GM23248 (cell line): ENCODE measurements around the gene SNIP1. TPM values are rescaled to one million over a fixed set of nuclear protein-coding genes. Genes with fewer than 3 reads are reported as not detected.

ENCODE experiments used
- DNase-seq: peaks from one replicate; pipeline ENCODE4 v3.0.0-alpha.2; 2015
- H2AFZ ChIP-seq: fragments of 200-600 bp; sonication (generic); 2 replicates; pipeline ENCODE4 v1.6.1; 2016; ENCODE audit warnings: antibody characterized with exemption
- H3F3A ChIP-seq: fragments of 200-600 bp; sonication (generic); 2 replicates; pipeline ENCODE4 v1.6.1; 2016; ENCODE audit warnings: mild to moderate bottlenecking, antibody characterized with exemption, mixed run types; ENCODE audit not compliant: insufficient read depth
- H3K27ac ChIP-seq: fragments of 200-600 bp; sonication (generic); 2 replicates; pipeline ENCODE4 v1.5.1; 2016; ENCODE audit warnings: mild to moderate bottlenecking
- H3K27me3 ChIP-seq: fragments of 200-600 bp; sonication (generic); replicated peaks from 2 replicates; pipeline ENCODE4 v1.6.1; 2016; ENCODE audit warnings: mild to moderate bottlenecking; ENCODE audit not compliant: insufficient read depth
- H3K36me3 ChIP-seq: fragments of 200-600 bp; sonication (generic); 2 replicates; pipeline ENCODE4 v1.6.1; 2016; ENCODE audit warnings: low read depth, mild to moderate bottlenecking
- H3K4me1 ChIP-seq: fragments of 200-600 bp; sonication (generic); 2 replicates; pipeline ENCODE4 v1.6.1; 2016; ENCODE audit warnings: mild to moderate bottlenecking; ENCODE audit not compliant: insufficient read depth
- H3K4me2 ChIP-seq: fragments of 200-600 bp; sonication (generic); one replicate; pipeline ENCODE4 v1.6.1; 2016; ENCODE audit warnings: mild to moderate bottlenecking; ENCODE audit not compliant: unreplicated experiment
- H3K4me3 ChIP-seq: fragments of 200-600 bp; sonication (generic); 2 replicates; pipeline ENCODE4 v1.5.1; 2016; ENCODE audit warnings: mild to moderate bottlenecking
- H3K79me2 ChIP-seq: fragments of 200-600 bp; sonication (generic); 2 replicates; pipeline ENCODE4 v1.6.1; 2016; ENCODE audit warnings: mild to moderate bottlenecking; ENCODE audit not compliant: insufficient read depth
- H3K9ac ChIP-seq: fragments of 200-600 bp; sonication (generic); 2 replicates; pipeline ENCODE4 v1.6.1; 2016; ENCODE audit warnings: mild to moderate bottlenecking
- H3K9me2 ChIP-seq: fragments of 200-600 bp; sonication (generic); 2 replicates; pipeline ENCODE4 v1.6.1; 2016; ENCODE audit warnings: mixed run types, mild to moderate bottlenecking, moderate library complexity; ENCODE audit not compliant: insufficient read depth
- H3K9me3 ChIP-seq: fragments of 200-600 bp; sonication (generic); one replicate; pipeline ENCODE4 v1.6.1; 2017; ENCODE audit warnings: low read depth
- H4K20me1 ChIP-seq: fragments of 200-600 bp; sonication (generic); 2 replicates; pipeline ENCODE4 v1.6.0; 2016; ENCODE audit not compliant: insufficient read depth
- EZH2 ChIP-seq: fragments of 200-600 bp; sonication (generic); IDR thresholded peaks from 2 replicates; pipeline ENCODE4 v1.6.1; 2018; ENCODE audit warnings: antibody characterized with exemption, mild to moderate bottlenecking; ENCODE audit not compliant: insufficient read depth, poor library complexity, severe bottlenecking
- EZH2phosphoT487 ChIP-seq: fragments of 200-600 bp; sonication (generic); IDR thresholded peaks from 2 replicates; pipeline ENCODE4 v1.6.1; 2018; ENCODE audit warnings: antibody characterized with exemption, moderate library complexity, mild to moderate bottlenecking, low read depth; ENCODE audit not compliant: insufficient read depth
- WGBS, 2 experiments: methylation state at CpG; one replicate each; pipeline ENCODE4 v1.1.6; 2015 to 2017; ENCODE audit warnings: low lambda C conversion rate in 2 of 2, low coverage in 1 of 2; ENCODE audit errors: missing lambda C conversion rate in 2 of 2; 5-methylcytosine and 5-hydroxymethylcytosine counted together
- in situ Hi-C: fragments of 300-500 bp; cut with MboI; formaldehyde crosslinking; loops from 2 replicates; pipeline ENCODE4 v1.15.0; 2020
- polyA plus RNA-seq: library from polyadenylated mRNA; unstranded; fragments of >200 nt; fragmentation: Nextera tagmentation; extraction: Ambion mirVana; gene quantifications from 2 replicates; pipeline ENCODE4 v1.2.1, GENCODE V29; 2016
- total RNA-seq: library from RNA; depleted of rRNA; stranded (reverse); fragments of >200 nt; shearing (Covaris generic); gene quantifications from 2 replicates; pipeline ENCODE4 v1.2.3, GENCODE V29; 2014

Gene SNIP1
- total and polyA plus RNA-seq, 2 experiments from 2014 or later = 7.4 to 12.4 TPM

DNA sequence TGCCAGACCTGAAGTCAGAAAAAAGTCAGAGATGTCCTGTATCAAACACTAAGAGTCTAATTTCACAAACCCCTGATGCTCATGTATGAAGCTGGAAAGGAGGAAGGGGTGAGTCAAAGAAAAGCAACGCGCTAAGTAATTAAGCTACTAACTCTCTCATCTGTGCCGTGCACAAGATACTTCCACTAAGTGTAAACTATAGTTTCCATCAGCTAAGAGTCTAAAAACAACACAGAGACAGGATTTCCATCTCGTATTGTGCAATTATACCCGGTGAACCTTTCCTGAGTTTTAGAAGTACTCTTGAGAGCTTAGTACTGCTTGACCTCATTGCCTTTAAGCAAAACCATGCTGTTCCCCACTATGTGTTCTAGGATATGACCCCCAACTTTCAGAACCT, 21.6 kb upstream of the SNIP1 start:
- peaks cover 37% of the 10 kb centered on the region for H3K4me1 ChIP-seq
- H4K20me1 ChIP-seq = no peaks in the 10 kb centered on the region
- peak; percentile 70 for DNase-seq
- in situ Hi-C loops = no loop called here
- no peaks in the 10 kb centered on the region for H3K9me2 ChIP-seq
- H3K27ac ChIP-seq = peak overlapping the region; percentile 91
- H3K79me2 ChIP-seq = peaks cover 34% of the 10 kb centered on the region
- WGBS, 2 experiments = 41 to 42% methylated on average over 5 of the region's 5 CpGs
- H3K9me3 ChIP-seq = no peaks in the 10 kb centered on the region
- H2AFZ ChIP-seq = no peak overlapping the region
- H3K36me3 ChIP-seq = peaks cover 65% of the 10 kb centered on the region
- TF ChIP-seq EZH2phosphoT487 (no peak), EZH2 (no peak)
- H3K27me3 ChIP-seq = no peaks in the 10 kb centered on the region
- peak overlapping the region; percentile 39 for H3K4me3 ChIP-seq
- peaks cover 55% of the 10 kb centered on the region for H3F3A ChIP-seq
- peak overlapping the region; percentile 66 for H3K9ac ChIP-seq
- peak overlapping the region; percentile 69 for H3K4me2 ChIP-seq

DNA sequence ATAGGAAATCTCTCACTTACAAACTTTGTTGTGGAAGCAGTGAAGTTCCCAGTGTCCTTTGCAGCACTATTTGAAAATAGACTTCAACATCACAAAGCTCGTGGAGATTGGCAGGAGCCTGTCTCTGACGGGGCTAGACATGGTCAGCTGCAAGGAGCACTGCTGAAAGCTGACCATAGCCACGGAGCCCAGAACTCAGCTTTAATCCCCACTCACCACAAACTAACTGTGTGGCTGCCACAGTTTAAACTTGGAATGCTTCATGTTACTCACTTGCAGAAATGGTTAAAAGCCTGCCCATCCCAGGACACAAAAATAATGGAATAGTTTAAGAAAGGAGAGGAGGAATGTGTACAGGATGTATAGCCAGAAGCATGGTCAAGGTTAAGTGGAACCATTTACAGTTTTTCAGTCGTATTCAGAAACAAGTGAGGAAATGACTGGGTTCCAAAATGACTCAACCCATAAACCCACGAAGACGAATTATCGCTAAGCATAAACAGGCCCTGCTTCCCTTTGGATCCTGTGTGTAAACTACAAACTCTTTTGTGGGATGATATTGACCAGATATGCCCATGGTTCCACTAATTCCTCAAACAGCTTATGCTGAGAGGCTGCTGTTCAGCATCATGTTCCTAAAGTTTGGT, 20.9 kb upstream of the SNIP1 start:
- Histone ChIP-seq H2AFZ (no peak overlapping the region), H3K4me3 (peak overlapping the region; percentile 5; the same call in 1 of the 2 replicates), H3K4me1 (peaks cover 37% of the 10 kb centered on the region), H3K4me2 (peak overlapping the region; percentile 69), H3K36me3 (peaks cover 62% of the 10 kb centered on the region), H3F3A (peaks cover 54% of the 10 kb centered on the region), H4K20me1 (no peaks in the 10 kb centered on the region), H3K9me2 (no peaks in the 10 kb centered on the region), H3K27me3 (no peaks in the 10 kb centered on the region), H3K27ac (peak overlapping the region; percentile 91), H3K79me2 (peaks cover 27% of the 10 kb centered on the region), H3K9ac (peak overlapping the region; percentile 66), H3K9me3 (no peaks in the 10 kb centered on the region)
- peak; percentile 89 for DNase-seq
- WGBS, 2 experiments = 22 to 28% methylated on average over 7 of the region's 7 CpGs
- TF ChIP-seq EZH2 (no peak), EZH2phosphoT487 (no peak)
- in situ Hi-C loops = no loop called here

DNA sequence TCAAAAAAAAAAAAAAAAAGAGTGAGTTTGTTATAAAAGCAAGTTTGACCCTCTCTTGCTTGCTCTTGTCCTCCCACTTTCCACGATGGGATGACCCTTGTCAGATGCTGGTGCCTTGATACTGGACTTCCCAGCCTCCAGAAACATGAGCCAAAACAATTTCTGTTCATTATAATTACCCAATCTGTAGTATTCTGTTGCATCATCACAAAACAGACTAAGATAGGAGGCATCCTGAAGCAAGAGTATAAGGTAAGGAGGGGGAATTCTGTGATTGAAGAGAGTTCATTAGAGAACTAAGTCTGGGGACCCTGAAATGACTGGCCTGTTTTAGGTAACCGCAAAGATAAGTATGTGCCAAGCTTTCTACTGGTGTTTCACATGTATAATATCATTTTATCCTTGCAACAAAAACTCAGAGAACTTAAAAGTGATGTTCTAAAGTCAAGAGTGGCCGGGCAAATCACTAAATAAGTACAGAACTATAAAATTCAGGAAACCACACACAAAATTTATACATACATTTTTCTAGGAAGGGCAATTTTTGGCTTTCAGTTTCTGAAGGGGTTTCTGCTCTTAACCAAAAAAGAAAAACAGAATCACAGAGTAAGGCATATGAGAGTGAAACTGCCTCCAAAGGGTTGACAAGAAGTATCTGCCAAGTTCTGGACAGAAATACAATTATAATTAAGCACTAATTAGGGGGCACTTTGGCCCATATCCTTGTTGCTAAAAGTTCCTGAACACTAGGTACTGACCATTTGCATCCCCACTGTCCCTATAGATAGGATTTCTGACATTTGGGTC, 16.6 kb upstream of the SNIP1 start:
- no peak overlapping the region for H2AFZ ChIP-seq
- peaks cover 42% of the 10 kb centered on the region for H3F3A ChIP-seq
- no peak overlapping the region for H3K4me3 ChIP-seq
- H3K9me3 ChIP-seq = no peaks in the 10 kb centered on the region
- 96 to 97% methylated on average over 3 of the region's 3 CpGs for WGBS, 2 experiments
- no peak overlapping the region for H3K27ac ChIP-seq
- no peak for DNase-seq
- no peaks in the 10 kb centered on the region for H3K9me2 ChIP-seq
- peaks cover 72% of the 10 kb centered on the region for H3K36me3 ChIP-seq
- in situ Hi-C loops = no loop called here
- peaks cover 16% of the 10 kb centered on the region; the same call in 1 of the 2 replicates for H3K79me2 ChIP-seq
- peaks cover 16% of the 10 kb centered on the region for H3K4me1 ChIP-seq
- TF ChIP-seq EZH2 = no peak
- TF ChIP-seq EZH2phosphoT487 = no peak
- H3K27me3 ChIP-seq = no peaks in the 10 kb centered on the region
- H4K20me1 ChIP-seq = no peaks in the 10 kb centered on the region
- no peak overlapping the region for H3K4me2 ChIP-seq
- H3K9ac ChIP-seq = no peak overlapping the region

DNA sequence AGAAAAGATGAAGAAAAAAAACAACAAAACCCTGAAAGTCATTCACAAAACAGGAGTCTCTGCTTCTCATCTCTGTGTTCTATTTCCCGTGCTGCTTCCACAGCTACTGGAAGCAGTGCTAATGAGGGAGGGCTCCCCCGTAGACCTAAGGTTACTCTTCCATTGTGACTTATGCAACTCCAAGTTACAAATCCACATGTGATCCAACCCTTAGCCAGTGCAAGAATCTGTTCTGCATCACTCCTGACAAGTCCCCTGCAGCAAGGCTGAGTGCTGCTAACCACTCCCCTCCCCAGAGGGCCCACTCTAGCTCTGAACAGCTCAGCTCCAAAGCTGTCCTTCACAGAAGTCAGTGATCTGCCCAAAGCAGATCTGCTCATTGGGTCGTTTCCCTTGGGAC, 12.9 kb upstream of the SNIP1 start:
- Histone ChIP-seq H2AFZ (no peak overlapping the region), H3K4me2 (no peak overlapping the region), H3K79me2 (no peaks in the 10 kb centered on the region), H3K9me2 (no peaks in the 10 kb centered on the region), H3K27ac (no peak overlapping the region), H3K27me3 (no peaks in the 10 kb centered on the region), H3K4me1 (peaks cover 20% of the 10 kb centered on the region), H3K9me3 (no peaks in the 10 kb centered on the region), H3K4me3 (no peak overlapping the region), H4K20me1 (no peaks in the 10 kb centered on the region), H3K9ac (no peak overlapping the region), H3K36me3 (peaks cover 58% of the 10 kb centered on the region), H3F3A (peaks cover 51% of the 10 kb centered on the region)
- 65 to 84% methylated on average over 3 of the region's 3 CpGs for WGBS, 2 experiments
- TF ChIP-seq EZH2phosphoT487 (no peak), EZH2 (no peak)
- DNase-seq = no peak
- in situ Hi-C loops = no loop called here
